ENCODE results near the gene CSF3.
"Not testable (repeated sequence)": the region's sequence is repeated elsewhere in the genome, so short reads cannot be mapped to it uniquely, and the experiment has no call there.

GRCh38 chr17:40010946-40011500, 4.2 kb upstream of the CSF3 start:
- not testable (repeated sequence) for TF ChIP-seq CTCF, POLR2A (IDR thresholded peaks at IDR 0.05)

All from adrenal gland (tissue), 5 donors.